ENCODE measurements around the gene IL36RN. TPM values are rescaled to one million over a fixed set of nuclear protein-coding genes. Genes with fewer than 3 reads are reported as not detected.

The IL36RN gene
- total RNA-seq, 1 donor from 2014 or later: not detected

- DNase-seq (ENCODE audit: low read depth): no peak
- H3K4me3 ChIP-seq (ENCODE audit: low read depth, low read length): no peak overlapping the region
- no peak for TF ChIP-seq CTCF (conservative IDR thresholded peaks at IDR 0.05; ENCODE audit: low read depth, low read length)
Measured at GRCh38 chr2:113054066-113054465, 4.9 kb upstream of the IL36RN start.

GRCh38 chr2:113056521-113056920, 2.5 kb upstream of the IL36RN start:
- DNase-seq (ENCODE audit: low read depth): no peak
- TF ChIP-seq CTCF (conservative IDR thresholded peaks at IDR 0.05; ENCODE audit: low read depth, low read length): no peak
- H3K4me3 ChIP-seq (ENCODE audit: low read depth, low read length): no peak overlapping the region

- TF ChIP-seq CTCF (conservative IDR thresholded peaks at IDR 0.05; ENCODE audit: low read depth, low read length): no peak
- H3K4me3 ChIP-seq (ENCODE audit: low read depth, low read length): no peak overlapping the region
- DNase-seq (ENCODE audit: low read depth): no peak
Measured at GRCh38 chr2:113057117-113057516, 1.9 kb upstream of the IL36RN start.

GRCh38 chr2:113058411-113058994, 495 bp upstream of the IL36RN start:
- DNase-seq (ENCODE audit: low read depth): no peak
- H3K4me3 ChIP-seq (ENCODE audit: low read depth, low read length): no peak overlapping the region
- TF ChIP-seq CTCF (conservative IDR thresholded peaks at IDR 0.05; ENCODE audit: low read depth, low read length): no peak

GRCh38 chr2:113060396-113060795, 1.4 kb downstream of the IL36RN start:
- no peak for TF ChIP-seq CTCF (conservative IDR thresholded peaks at IDR 0.05; ENCODE audit: low read depth, low read length)
- H3K4me3 ChIP-seq (ENCODE audit: low read depth, low read length): no peak overlapping the region
- DNase-seq (ENCODE audit: low read depth): no peak

- DNase-seq (ENCODE audit: low read depth): no peak
- no peak overlapping the region for H3K4me3 ChIP-seq (ENCODE audit: low read depth, low read length)
- TF ChIP-seq CTCF (conservative IDR thresholded peaks at IDR 0.05; ENCODE audit: low read depth, low read length): no peak
Measured at GRCh38 chr2:113060796-113061195, 1.8 kb downstream of the IL36RN start.

- DNase-seq (ENCODE audit: low read depth): no peak
- no peak for TF ChIP-seq CTCF (conservative IDR thresholded peaks at IDR 0.05; ENCODE audit: low read depth, low read length)
- H3K4me3 ChIP-seq (ENCODE audit: low read depth, low read length): no peak overlapping the region
Measured at GRCh38 chr2:113061241-113061640, 2.2 kb downstream of the IL36RN start.
